Stomach (tissue), 4 donors: ENCODE measurements around the gene ITGB3.

Source experiments
- POLR2A ChIP-seq, 4 donors: fragments of 450-650 bp; IDR thresholded peaks; one replicate each; pipeline ENCODE4 v1.6.1; 2016; ENCODE audit warnings: antibody characterized with exemption in 4 of 4, control low read depth in 2 of 4, mild to moderate bottlenecking in 1 of 4, moderate library complexity in 1 of 4
- POLR2AphosphoS5 ChIP-seq, 3 donors: sonication (generic); formaldehyde crosslinking; IDR thresholded peaks; one replicate each; pipeline ENCODE4 v1.6.1; 2016; ENCODE audit warnings: antibody characterized with exemption in 3 of 3
- TF ChIP-seq, protein P1 (sequence below), 7 experiments: fragments of 450-650 bp in 4 of 7; fragments of 200-600 bp in 3 of 7; sonication (generic) in 3 of 7; IDR thresholded peaks; one replicate each; pipeline ENCODE4 v1.5.1; 2016 to 2019; ENCODE audit warnings: antibody characterized with exemption in 7 of 7, control low read depth in 2 of 7, mild to moderate bottlenecking in 1 of 7

- TF ChIP-seq, protein P1, sequence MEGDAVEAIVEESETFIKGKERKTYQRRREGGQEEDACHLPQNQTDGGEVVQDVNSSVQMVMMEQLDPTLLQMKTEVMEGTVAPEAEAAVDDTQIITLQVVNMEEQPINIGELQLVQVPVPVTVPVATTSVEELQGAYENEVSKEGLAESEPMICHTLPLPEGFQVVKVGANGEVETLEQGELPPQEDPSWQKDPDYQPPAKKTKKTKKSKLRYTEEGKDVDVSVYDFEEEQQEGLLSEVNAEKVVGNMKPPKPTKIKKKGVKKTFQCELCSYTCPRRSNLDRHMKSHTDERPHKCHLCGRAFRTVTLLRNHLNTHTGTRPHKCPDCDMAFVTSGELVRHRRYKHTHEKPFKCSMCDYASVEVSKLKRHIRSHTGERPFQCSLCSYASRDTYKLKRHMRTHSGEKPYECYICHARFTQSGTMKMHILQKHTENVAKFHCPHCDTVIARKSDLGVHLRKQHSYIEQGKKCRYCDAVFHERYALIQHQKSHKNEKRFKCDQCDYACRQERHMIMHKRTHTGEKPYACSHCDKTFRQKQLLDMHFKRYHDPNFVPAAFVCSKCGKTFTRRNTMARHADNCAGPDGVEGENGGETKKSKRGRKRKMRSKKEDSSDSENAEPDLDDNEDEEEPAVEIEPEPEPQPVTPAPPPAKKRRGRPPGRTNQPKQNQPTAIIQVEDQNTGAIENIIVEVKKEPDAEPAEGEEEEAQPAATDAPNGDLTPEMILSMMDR (IDR thresholded peaks at IDR 0.05) = no peak
- no peak for TF ChIP-seq POLR2A (IDR thresholded peaks at IDR 0.05)
- TF ChIP-seq POLR2AphosphoS5 (IDR thresholded peaks at IDR 0.05) = no peak
These were observed 2.8 kb upstream of the ITGB3 start for GRCh38 chr17:47250855-47251254.
